ENCODE measurements around the gene SDK1. TPM values are rescaled to one million over a fixed set of nuclear protein-coding genes. Genes with fewer than 3 reads are reported as not detected.
"Not testable (repeated sequence)": the region's sequence is repeated elsewhere in the genome, so short reads cannot be mapped to it uniquely, and the experiment has no call there.

Gene SDK1
- total and polyA plus RNA-seq, 2 donors, result 9.8 to 15.1 TPM

- Histone ChIP-seq H3K4me3 (ENCODE audit: low read depth, low read length) (no peak overlapping the region), H3K36me3 (ENCODE audit: insufficient read depth) (no peaks in the 10 kb centered on the region), H3K27ac (ENCODE audit: low read depth) (no peak overlapping the region), H3K4me1 (ENCODE audit: insufficient read depth) (no peaks in the 10 kb centered on the region)
- WGBS, result 81% methylated on average over 8 of the region's 8 CpGs
- DNase-seq (ENCODE audit: extremely low spot score), result no peak
These were observed 656.5 kb downstream of the SDK1 start for GRCh38 chr7:3957472-3958108.

DNA sequence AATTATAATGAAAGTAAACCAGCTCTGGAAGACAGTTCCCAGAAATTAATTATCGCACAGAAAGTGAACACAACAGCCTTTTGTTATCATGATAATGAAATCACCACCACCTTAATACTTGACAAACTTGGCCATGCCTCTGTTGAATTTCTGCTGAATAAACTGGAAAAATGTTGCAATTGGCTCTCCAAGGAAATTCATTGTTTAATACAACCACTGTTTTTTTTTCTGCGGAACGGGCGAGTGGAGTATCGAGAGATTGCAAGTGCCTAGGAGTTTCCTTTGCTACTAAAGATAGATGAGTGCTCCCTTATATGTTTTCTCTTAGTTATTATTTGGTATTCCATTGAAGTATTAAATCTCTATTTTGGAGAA is 657.0 kb downstream of the SDK1 start:
- Histone ChIP-seq H3K36me3 (ENCODE audit: insufficient read depth) (no peaks in the 10 kb centered on the region), H3K27ac (ENCODE audit: low read depth) (no peak overlapping the region), H3K4me1 (ENCODE audit: insufficient read depth) (no peaks in the 10 kb centered on the region), H3K4me3 (ENCODE audit: low read depth, low read length) (no peak overlapping the region)
- DNase-seq (ENCODE audit: extremely low spot score), result no peak
- WGBS, result 78% methylated on average over 5 of the region's 5 CpGs

GRCh38 chr7:3959364-3959763 is 658.3 kb downstream of the SDK1 start:
- Histone ChIP-seq H3K4me3 (ENCODE audit: low read depth, low read length) (no peak overlapping the region), H3K36me3 (ENCODE audit: insufficient read depth) (no peaks in the 10 kb centered on the region), H3K4me1 (ENCODE audit: insufficient read depth) (no peaks in the 10 kb centered on the region), H3K27ac (ENCODE audit: low read depth) (no peak overlapping the region)
- no peak for DNase-seq (ENCODE audit: extremely low spot score)
- WGBS, result 97% methylated on average over 6 of the region's 6 CpGs

GRCh38 chr7:3960050-3960763 is 659.2 kb downstream of the SDK1 start:
- H3K36me3 ChIP-seq (ENCODE audit: insufficient read depth), result no peaks in the 10 kb centered on the region
- 90% methylated on average over 11 of the region's 11 CpGs for WGBS
- no peaks in the 10 kb centered on the region for H3K4me1 ChIP-seq (ENCODE audit: insufficient read depth)
- no peak for DNase-seq (ENCODE audit: extremely low spot score)
- H3K27ac ChIP-seq (ENCODE audit: low read depth), result no peak overlapping the region
- H3K4me3 ChIP-seq (ENCODE audit: low read depth, low read length), result no peak overlapping the region

- Histone ChIP-seq H3K4me1 (ENCODE audit: insufficient read depth) (no peaks in the 10 kb centered on the region), H3K36me3 (ENCODE audit: insufficient read depth) (no peaks in the 10 kb centered on the region), H3K27ac (ENCODE audit: low read depth) (no peak overlapping the region), H3K4me3 (ENCODE audit: low read depth, low read length) (no peak overlapping the region)
- DNase-seq (ENCODE audit: extremely low spot score), result no peak
- WGBS, result 89% methylated on average over 3 of the region's 3 CpGs
These were observed 659.9 kb downstream of the SDK1 start for GRCh38 chr7:3960942-3961341.

DNA sequence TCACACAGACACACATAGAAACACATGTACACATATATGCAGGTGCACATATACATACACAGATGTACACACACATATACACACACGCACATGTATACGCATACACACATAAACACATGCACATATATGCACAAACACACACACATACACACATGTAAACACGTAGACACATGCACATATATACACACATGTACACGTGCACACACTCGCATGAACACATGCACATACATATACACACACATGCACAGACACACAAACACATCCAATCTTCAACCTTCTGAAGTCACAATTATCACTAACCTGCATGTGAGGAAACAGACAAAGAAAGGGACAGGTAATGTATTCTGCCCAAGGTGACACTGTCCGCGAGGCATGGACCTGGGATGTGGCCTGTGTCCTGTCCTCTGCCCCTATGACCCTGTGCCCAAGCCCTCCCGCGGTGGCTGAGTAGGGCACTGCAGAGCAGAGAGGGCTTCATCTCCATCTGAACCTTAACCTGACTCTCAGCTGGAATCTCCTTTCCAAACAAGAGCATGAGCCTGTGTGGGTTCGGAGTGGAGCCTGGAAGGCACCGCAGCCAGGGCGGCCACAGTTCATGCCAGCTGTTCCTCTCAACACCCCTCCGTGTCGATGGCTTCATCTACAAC is 660.9 kb downstream of the SDK1 start:
- no peak overlapping the region for H3K27ac ChIP-seq (ENCODE audit: low read depth)
- no peak overlapping the region for H3K4me3 ChIP-seq (ENCODE audit: low read depth, low read length)
- no peak for DNase-seq (ENCODE audit: extremely low spot score)
- no peaks in the 10 kb centered on the region for H3K36me3 ChIP-seq (ENCODE audit: insufficient read depth)
- H3K4me1 ChIP-seq (ENCODE audit: insufficient read depth), result no peaks in the 10 kb centered on the region
- WGBS, result 97% methylated on average over 14 of the region's 14 CpGs

GRCh38 chr7:3963768-3964167 is 662.7 kb downstream of the SDK1 start:
- 97% methylated on average over 11 of the region's 11 CpGs for WGBS
- H3K27ac ChIP-seq (ENCODE audit: low read depth); H3K36me3 ChIP-seq (ENCODE audit: insufficient read depth); H3K4me1 ChIP-seq (ENCODE audit: insufficient read depth); DNase-seq (ENCODE audit: extremely low spot score); H3K4me3 ChIP-seq (ENCODE audit: low read depth, low read length): not testable (repeated sequence)

DNA sequence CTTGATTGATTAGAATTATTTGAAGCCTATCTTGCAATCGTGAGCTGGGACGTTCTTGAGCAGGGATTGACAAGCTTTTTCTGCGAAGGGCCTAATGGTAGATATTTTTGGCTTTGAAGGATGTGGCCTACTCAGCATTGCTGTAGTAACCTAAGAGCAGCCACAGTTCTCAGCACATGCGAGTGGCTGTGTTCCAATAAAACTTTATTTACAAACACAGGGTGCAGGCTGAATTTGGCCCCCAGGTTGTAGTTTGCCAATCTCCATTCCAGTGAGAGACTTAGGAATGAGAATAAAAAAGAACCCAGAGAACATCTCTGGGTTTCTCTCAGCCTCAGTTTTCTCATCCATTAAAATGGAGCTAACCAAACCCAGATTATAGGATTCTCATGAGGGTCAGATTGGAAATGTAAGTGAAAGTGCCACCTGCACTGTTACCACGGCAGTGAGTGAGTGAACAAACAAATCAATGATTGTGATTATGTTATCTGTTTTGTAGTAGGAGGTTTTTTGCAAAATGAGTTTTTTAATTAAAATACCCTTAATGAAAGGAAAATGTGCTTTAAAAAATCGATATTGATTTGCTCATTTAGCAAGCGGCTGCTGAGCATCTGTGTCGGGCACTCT is 664.0 kb downstream of the SDK1 start:
- Histone ChIP-seq H3K27ac (ENCODE audit: low read depth) (no peak overlapping the region), H3K4me1 (ENCODE audit: insufficient read depth) (no peaks in the 10 kb centered on the region), H3K36me3 (ENCODE audit: insufficient read depth) (no peaks in the 10 kb centered on the region), H3K4me3 (ENCODE audit: low read depth, low read length) (no peak overlapping the region)
- DNase-seq (ENCODE audit: extremely low spot score), result no peak
- WGBS, result 96% methylated on average over 8 of the region's 8 CpGs

GRCh38 chr7:3965794-3966395 is 664.8 kb downstream of the SDK1 start:
- no peaks in the 10 kb centered on the region for H3K36me3 ChIP-seq (ENCODE audit: insufficient read depth)
- H3K4me3 ChIP-seq (ENCODE audit: low read depth, low read length), result no peak overlapping the region
- no peak overlapping the region for H3K27ac ChIP-seq (ENCODE audit: low read depth)
- no peak for DNase-seq (ENCODE audit: extremely low spot score)
- WGBS, result 90% methylated on average over 15 of the region's 15 CpGs
- no peaks in the 10 kb centered on the region for H3K4me1 ChIP-seq (ENCODE audit: insufficient read depth)

- no peak overlapping the region for H3K27ac ChIP-seq (ENCODE audit: low read depth)
- no peaks in the 10 kb centered on the region for H3K4me1 ChIP-seq (ENCODE audit: insufficient read depth)
- H3K36me3 ChIP-seq (ENCODE audit: insufficient read depth), result no peaks in the 10 kb centered on the region
- no peak for DNase-seq (ENCODE audit: extremely low spot score)
- no peak overlapping the region for H3K4me3 ChIP-seq (ENCODE audit: low read depth, low read length)
- 80% methylated on average over 4 of the region's 4 CpGs for whole genome bisulfite sequencing
These were observed 667.2 kb downstream of the SDK1 start for GRCh38 chr7:3968234-3968633.

DNA sequence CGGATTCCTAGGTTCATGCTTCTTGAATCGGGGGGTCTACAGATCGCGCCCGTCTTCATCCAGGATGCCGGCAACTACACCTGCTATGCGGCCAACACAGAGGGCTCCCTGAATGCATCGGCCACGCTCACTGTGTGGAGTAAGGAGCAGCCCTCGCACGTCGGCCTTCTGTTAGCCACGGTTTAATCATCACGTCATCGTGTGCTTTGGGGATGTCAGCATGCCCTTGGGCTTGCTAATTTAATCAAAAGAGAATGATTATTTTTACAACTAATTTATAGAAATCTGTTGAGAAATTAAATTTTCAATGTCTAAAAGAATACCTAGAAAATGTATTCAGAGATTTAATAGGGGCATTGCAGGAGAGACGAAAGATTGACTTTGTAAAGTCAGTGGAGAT is 668.2 kb downstream of the SDK1 start:
- Histone ChIP-seq H3K27ac (ENCODE audit: low read depth) (no peak overlapping the region), H3K4me1 (ENCODE audit: insufficient read depth) (no peaks in the 10 kb centered on the region), H3K4me3 (ENCODE audit: low read depth, low read length) (no peak overlapping the region), H3K36me3 (ENCODE audit: insufficient read depth) (no peaks in the 10 kb centered on the region)
- WGBS, result 96% methylated on average over 16 of the region's 16 CpGs
- no peak for DNase-seq (ENCODE audit: extremely low spot score)

DNA sequence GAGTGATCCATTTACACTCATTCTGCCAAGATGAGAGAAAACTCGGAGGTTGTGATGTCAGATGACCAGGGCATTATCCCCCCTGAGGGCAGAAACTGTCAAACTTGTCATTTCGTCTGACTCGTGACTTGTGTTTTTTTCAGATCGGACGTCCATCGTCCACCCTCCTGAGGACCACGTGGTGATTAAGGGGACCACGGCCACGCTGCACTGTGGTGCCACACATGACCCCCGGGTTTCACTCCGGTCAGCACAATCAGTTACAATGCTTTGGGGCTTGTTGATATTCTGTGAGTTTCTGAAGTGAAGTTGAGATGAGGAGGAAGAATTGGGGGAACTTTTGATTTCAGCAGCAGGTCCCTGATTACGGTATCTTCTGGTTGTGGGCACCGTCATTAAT is 670.3 kb downstream of the SDK1 start:
- WGBS, result 89% methylated on average over 13 of the region's 13 CpGs
- H3K27ac ChIP-seq (ENCODE audit: low read depth), result no peak overlapping the region
- no peaks in the 10 kb centered on the region for H3K4me1 ChIP-seq (ENCODE audit: insufficient read depth)
- H3K4me3 ChIP-seq (ENCODE audit: low read depth, low read length), result no peak overlapping the region
- H3K36me3 ChIP-seq (ENCODE audit: insufficient read depth), result no peaks in the 10 kb centered on the region
- DNase-seq (ENCODE audit: extremely low spot score), result no peak

DNA sequence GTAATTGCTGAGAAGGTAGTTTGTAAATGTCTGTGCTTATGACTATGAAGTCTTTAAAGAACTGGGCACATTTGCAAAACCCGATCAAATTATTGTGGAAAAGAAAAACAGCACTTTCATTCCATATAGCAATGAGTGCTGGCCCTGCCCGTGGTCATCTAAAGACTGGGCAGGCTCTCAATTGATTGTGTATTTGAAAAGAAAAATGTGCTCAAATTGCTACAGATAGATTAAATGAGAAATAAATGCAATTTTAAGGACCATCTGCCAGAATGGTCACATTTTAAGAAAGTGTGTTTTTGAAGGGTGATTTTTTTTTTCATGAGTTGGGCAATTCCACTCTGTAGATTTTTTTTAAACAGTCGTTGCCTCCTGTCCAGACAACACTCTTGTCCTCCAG is 672.2 kb downstream of the SDK1 start:
- no peak overlapping the region for H3K4me3 ChIP-seq (ENCODE audit: low read depth, low read length)
- no peaks in the 10 kb centered on the region for H3K4me1 ChIP-seq (ENCODE audit: insufficient read depth)
- no peak for DNase-seq (ENCODE audit: extremely low spot score)
- no peaks in the 10 kb centered on the region for H3K36me3 ChIP-seq (ENCODE audit: insufficient read depth)
- 85% methylated on average over 3 of the region's 3 CpGs for WGBS
- no peak overlapping the region for H3K27ac ChIP-seq (ENCODE audit: low read depth)
